Measurements from ENCODE around the gene CAPN5.

The CAPN5 gene

GRCh38 chr11:77114089-77114463 lies 47.3 kb downstream of the CAPN5 start:
- Mint-ChIP-seq H3K27me3 (ENCODE audit: low read depth, poor library complexity) (peaks cover 2% of the 10 kb centered on the region), H3K4me1 (peaks cover 22% of the 10 kb centered on the region), H3K27ac (no peak overlapping the region), H3K4me3 (no peak overlapping the region), H3K9me3 (no peaks in the 10 kb centered on the region), H3K36me3 (ENCODE audit: low read depth) (no peaks in the 10 kb centered on the region)
- TF ChIP-seq CTCF (IDR thresholded peaks at IDR 0.05): no peak
- DNase-seq: no peak

- no peak for DNase-seq
- no peak overlapping the region for H3K4me3 Mint-ChIP-seq
- H3K9me3 Mint-ChIP-seq: no peaks in the 10 kb centered on the region
- H3K27ac Mint-ChIP-seq: no peak overlapping the region
- TF ChIP-seq CTCF (IDR thresholded peaks at IDR 0.05): no peak
- H3K36me3 Mint-ChIP-seq (ENCODE audit: low read depth): no peaks in the 10 kb centered on the region
- peaks cover 22% of the 10 kb centered on the region for H3K4me1 Mint-ChIP-seq
- peaks cover 2% of the 10 kb centered on the region for H3K27me3 Mint-ChIP-seq (ENCODE audit: low read depth, poor library complexity)
Observed at GRCh38 chr11:77115181-77115611, 48.4 kb downstream of the CAPN5 start.

- DNase-seq: no peak
- H3K27ac Mint-ChIP-seq: no peak overlapping the region
- H3K4me3 Mint-ChIP-seq: no peak overlapping the region
- peaks cover 22% of the 10 kb centered on the region for H3K4me1 Mint-ChIP-seq
- TF ChIP-seq CTCF (IDR thresholded peaks at IDR 0.05): no peak
- H3K9me3 Mint-ChIP-seq: no peaks in the 10 kb centered on the region
- peaks cover 2% of the 10 kb centered on the region for H3K27me3 Mint-ChIP-seq (ENCODE audit: low read depth, poor library complexity)
- peaks cover 4% of the 10 kb centered on the region for H3K36me3 Mint-ChIP-seq (ENCODE audit: low read depth)
Observed at GRCh38 chr11:77115956-77116355, 49.2 kb downstream of the CAPN5 start.

- Mint-ChIP-seq H3K36me3 (ENCODE audit: low read depth) (peaks cover 6% of the 10 kb centered on the region), H3K4me3 (no peak overlapping the region), H3K27me3 (ENCODE audit: low read depth, poor library complexity) (peaks cover under 1% of the 10 kb centered on the region), H3K27ac (no peak overlapping the region), H3K4me1 (peaks cover 13% of the 10 kb centered on the region), H3K9me3 (no peaks in the 10 kb centered on the region)
- DNase-seq: no peak
- TF ChIP-seq CTCF (IDR thresholded peaks at IDR 0.05): no peak
Observed at GRCh38 chr11:77117492-77117891, 50.7 kb downstream of the CAPN5 start.

GRCh38 chr11:77118086-77118485 lies 51.3 kb downstream of the CAPN5 start:
- Mint-ChIP-seq H3K9me3 (no peaks in the 10 kb centered on the region), H3K27ac (no peak overlapping the region), H3K36me3 (ENCODE audit: low read depth) (peaks cover 6% of the 10 kb centered on the region), H3K4me1 (peaks cover 12% of the 10 kb centered on the region), H3K27me3 (ENCODE audit: low read depth, poor library complexity) (no peaks in the 10 kb centered on the region), H3K4me3 (no peak overlapping the region)
- no peak for TF ChIP-seq CTCF (IDR thresholded peaks at IDR 0.05)
- DNase-seq: no peak

- Mint-ChIP-seq H3K27ac (no peak overlapping the region), H3K4me3 (no peak overlapping the region), H3K9me3 (no peaks in the 10 kb centered on the region), H3K27me3 (ENCODE audit: low read depth, poor library complexity) (peaks cover 3% of the 10 kb centered on the region), H3K4me1 (peaks cover 5% of the 10 kb centered on the region), H3K36me3 (ENCODE audit: low read depth) (peaks cover 6% of the 10 kb centered on the region)
- no peak for DNase-seq
- no peak for TF ChIP-seq CTCF (IDR thresholded peaks at IDR 0.05)
Observed at GRCh38 chr11:77118971-77119370, 52.2 kb downstream of the CAPN5 start.
